Measurements from ENCODE around the gene KRTAP4-9.
"Not testable (repeated sequence)": the region's sequence is repeated elsewhere in the genome, so short reads cannot be mapped to it uniquely, and the experiment has no call there.

KRTAP4-9 gene

DNA sequence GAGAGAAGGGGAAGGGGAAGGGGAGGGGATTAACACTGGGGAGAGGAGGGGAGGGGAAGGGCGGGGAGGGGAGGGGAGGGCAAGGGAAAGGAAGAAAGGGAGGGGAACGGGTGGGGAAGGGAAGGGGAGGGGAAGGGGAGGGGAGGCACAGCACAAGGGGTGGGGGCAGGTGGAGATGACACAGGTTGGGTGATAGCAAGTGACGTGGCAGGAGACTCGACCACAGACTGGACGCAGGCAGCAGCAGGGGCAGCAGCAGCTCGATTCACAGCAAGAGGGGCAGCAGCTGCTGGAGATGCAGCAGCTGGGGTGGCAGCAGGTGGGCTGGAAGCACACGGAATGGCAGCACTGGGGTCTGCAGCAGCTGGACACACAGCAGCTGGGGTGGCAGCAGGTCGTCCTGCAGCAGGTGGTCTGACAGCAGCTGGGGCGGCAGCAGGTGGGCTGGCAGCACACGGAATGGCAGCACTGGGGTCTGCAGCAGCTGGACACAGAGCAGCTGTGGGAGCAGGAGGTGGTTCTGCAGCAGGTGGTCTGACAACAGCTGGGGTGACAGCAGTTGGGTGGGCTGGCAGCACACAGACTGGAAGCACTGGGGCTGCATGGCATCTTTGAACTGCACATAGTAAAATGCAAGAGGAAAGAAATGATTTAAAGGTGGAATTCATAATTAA is 3.5 kb upstream of the KRTAP4-9 start, which contains the start of gene KRTAP4-16:
KRTAP4-16 (minus strand) TSS at position 624 of the 674 bp plus-strand sequence; CDS start at position 624, 0 bp downstream.
- TF ChIP-seq, protein P1, sequence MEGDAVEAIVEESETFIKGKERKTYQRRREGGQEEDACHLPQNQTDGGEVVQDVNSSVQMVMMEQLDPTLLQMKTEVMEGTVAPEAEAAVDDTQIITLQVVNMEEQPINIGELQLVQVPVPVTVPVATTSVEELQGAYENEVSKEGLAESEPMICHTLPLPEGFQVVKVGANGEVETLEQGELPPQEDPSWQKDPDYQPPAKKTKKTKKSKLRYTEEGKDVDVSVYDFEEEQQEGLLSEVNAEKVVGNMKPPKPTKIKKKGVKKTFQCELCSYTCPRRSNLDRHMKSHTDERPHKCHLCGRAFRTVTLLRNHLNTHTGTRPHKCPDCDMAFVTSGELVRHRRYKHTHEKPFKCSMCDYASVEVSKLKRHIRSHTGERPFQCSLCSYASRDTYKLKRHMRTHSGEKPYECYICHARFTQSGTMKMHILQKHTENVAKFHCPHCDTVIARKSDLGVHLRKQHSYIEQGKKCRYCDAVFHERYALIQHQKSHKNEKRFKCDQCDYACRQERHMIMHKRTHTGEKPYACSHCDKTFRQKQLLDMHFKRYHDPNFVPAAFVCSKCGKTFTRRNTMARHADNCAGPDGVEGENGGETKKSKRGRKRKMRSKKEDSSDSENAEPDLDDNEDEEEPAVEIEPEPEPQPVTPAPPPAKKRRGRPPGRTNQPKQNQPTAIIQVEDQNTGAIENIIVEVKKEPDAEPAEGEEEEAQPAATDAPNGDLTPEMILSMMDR (IDR thresholded peaks at IDR 0.05; ENCODE audit: control insufficient read depth, extremely low read depth, insufficient read depth): no peak
- DNase-seq (ENCODE audit: low read depth): no peak
- no peak within 1 kb of the TSS for H3K4me3 ChIP-seq (ENCODE audit: low read depth, low read length)

DNA sequence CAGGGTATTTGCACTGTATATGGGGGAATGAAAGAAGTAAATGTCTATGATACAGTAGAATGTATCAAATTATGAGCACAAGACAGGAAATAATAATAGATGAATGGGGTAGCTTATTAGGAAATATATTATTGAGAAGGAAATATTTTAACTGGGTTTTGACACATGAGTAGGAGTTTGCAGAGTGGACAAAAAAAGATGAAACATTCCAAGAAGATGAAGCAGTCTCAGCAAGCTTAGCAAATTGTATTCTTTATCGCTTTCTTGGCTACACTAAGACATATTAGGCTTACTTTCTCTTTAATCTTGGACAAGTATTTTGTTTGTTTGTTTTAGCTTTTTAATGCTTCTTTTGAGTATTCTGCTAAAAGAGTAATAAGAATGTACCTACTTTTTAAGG is 1.3 kb upstream of the KRTAP4-9 start:
- H3K4me3 ChIP-seq (ENCODE audit: low read depth, low read length): no peak overlapping the region
- DNase-seq (ENCODE audit: low read depth): no peak
- TF ChIP-seq, protein P1 (IDR thresholded peaks at IDR 0.05; ENCODE audit: control insufficient read depth, extremely low read depth, insufficient read depth): no peak

DNA sequence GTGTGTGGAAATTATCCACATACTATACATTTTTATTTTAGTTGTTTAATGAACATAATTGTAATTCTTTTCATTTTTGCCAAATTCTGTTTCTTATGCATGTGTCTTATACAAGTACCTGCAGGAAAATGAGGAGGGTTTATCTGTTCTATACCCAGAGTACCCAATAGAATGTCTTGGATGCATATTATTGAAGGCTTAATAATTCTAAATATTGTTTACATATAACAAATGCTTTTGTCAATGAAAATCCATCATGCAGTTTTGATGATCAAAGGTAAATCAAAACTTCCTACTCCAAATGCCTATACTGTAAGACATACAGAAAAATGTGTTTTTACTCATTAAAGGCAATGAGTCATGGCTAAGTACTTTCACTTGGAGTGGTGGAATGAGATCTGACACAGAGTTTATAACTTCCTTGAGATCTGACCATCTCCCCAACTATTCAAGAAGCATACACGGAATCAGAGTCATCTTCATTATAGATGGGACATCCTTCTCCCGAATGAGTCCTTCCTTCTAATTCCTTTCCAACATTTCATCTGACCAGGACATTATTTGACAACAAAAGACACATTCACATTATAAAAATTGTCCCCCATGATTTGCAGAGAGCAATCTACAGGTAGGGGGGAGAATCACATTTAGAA is 677 bp upstream of the KRTAP4-9 start:
- not testable (repeated sequence) for DNase-seq (ENCODE audit: low read depth); H3K4me3 ChIP-seq (ENCODE audit: low read depth, low read length)

DNA sequence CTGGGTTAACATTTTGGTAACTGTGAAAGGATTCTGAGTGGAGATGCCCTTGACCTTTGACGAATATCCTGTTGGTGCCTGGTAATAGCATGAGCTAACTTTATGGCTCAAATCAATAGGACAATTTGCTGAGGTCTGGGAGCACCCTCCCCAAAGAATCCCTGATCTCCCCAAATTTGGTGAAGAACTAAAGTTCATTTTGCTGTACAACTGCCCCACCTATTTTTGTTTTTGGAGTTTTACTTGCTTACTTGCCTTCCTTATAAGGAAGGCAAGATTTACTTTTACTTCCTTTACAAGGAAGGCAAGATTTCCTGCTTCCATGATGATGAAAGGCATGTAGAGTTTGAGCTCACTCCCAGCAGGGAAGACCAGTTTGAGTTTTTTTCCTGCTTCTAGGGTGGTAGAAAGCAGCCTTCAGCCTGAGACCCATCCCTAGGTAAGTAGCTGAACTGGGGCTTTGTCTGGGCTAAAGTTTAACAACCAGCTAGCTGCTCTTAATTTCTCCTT is 2.8 kb downstream of the KRTAP4-9 start:
- H3K4me3 ChIP-seq (ENCODE audit: low read depth, low read length): no peak overlapping the region
- TF ChIP-seq, protein P1 (IDR thresholded peaks at IDR 0.05; ENCODE audit: control insufficient read depth, extremely low read depth, insufficient read depth): no peak
- no peak for DNase-seq (ENCODE audit: low read depth)

DNA sequence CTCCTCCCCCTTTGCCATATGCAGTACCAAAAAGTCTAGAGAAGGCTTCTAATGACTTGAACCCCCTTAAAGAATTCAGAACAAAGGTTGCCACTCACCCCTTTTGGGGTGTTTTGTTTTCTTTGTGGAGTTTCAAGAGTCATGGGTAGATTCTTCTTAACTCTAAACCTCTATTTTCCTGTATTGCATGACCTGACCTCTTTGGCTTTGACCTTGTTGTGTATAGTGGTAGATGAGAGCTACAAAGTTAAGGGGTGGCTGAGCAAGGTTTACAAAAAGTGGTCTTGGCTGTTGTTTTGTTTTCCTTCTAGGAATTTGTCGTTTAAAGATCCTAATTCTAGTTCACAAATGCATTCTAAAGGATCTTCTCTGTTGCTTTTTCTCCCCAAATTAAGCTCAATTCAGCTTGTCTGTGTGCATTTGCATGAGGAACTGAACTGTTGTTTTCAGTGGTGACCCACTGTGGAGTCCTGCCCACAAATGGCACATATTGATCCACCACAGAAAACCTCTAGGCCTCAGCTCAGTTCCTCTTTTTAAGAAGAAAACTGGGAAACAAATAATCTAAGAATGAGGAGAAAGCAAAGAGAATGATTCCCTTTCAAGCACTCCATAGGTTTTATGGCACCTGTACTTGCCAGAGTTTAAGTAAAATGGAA is 3.7 kb downstream of the KRTAP4-9 start:
- not testable (repeated sequence) for H3K4me3 ChIP-seq (ENCODE audit: low read depth, low read length); DNase-seq (ENCODE audit: low read depth)

DNA sequence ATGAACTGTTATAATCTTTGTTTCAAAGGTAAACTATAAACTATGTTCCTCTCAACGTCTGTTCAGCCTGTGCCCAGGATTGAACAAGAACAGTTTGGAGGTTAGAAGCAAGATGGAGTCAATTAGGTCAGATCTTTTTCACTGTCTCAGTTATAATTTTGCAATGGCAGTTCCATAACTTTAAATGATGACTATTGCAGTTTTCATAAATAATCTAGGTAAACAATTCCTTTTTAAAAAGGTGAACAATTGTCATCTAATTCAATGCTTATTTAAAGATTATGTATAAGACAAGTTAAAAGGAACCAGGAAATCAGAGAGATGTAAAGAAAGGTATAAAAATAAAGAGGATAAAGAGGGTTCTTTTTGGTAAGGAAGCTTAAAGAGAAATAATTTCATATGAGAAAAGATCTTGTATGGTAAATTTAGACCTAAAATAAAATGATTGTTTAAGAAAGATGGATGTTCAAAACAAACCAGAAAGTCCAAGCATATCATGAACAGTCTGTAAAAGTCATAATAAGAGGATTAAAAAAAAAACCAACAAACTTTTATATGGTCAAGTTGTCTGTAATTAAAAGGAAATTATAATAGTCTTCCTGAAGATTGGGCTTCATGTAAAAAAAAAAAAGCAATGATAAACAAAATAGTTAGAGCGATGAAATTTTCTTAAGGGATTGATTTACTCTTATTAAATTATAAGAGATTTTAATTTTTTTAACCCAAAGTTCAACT is 6.1 kb downstream of the KRTAP4-9 start:
- DNase-seq (ENCODE audit: low read depth): no peak
- no peak overlapping the region for H3K4me3 ChIP-seq (ENCODE audit: low read depth, low read length)
- TF ChIP-seq, protein P1 (IDR thresholded peaks at IDR 0.05; ENCODE audit: control insufficient read depth, extremely low read depth, insufficient read depth): no peak

DNA sequence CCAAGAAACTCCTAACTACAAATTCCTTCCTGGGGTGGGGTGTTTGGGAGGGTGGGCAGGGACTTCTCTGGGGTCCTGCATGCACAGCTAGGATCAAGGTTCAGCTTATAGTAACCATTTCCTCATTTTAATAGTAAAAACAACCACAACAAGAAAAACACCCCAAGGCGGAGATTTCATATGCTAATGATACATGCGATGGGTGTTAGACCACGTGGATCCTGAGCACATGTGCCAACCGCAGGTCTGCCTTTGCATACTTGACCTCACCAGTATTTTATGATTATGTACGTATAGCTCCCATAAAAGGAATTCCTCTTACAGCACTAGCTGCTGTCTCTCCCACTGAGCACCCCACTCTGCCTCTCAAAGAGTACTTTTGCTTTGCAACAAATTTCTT is 11.1 kb downstream of the KRTAP4-9 start:
- H3K4me3 ChIP-seq (ENCODE audit: low read depth, low read length): no peak overlapping the region
- no peak for DNase-seq (ENCODE audit: low read depth)
- TF ChIP-seq, protein P1 (IDR thresholded peaks at IDR 0.05; ENCODE audit: control insufficient read depth, extremely low read depth, insufficient read depth): no peak

DNA sequence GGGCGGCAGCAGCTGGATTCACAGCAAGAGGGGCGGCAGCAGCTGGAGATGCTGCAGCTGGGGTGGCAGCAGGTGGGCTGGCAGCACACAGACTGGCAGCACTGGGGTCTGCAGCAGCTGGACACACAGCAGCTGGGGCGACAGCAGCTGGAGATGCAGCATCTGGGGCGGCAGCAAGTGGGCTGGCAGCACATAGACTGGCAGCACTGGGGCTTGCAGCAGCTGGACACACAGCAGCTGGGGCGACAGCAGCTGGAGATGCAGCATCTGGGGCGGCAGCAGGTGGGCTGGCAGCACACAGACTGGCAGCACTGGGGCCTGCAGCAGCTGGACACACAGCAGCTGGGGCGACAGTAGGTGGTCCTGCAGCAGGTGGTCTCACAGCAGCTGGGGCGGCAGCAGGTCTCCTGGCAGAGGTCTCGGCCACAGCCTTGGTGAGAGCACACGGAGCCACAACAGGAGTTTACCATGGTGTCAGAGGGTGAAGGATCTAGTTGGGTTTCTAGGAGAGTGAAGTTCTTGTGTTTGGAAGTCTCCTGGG is 12.7 kb downstream of the KRTAP4-9 start, which contains the start of gene KRTAP4-11:
KRTAP4-11 (minus strand) TSS at position 528 of the 541 bp plus-strand sequence; CDS start at position 470, 58 bp downstream.
- DNase-seq (ENCODE audit: low read depth); H3K4me3 ChIP-seq (ENCODE audit: low read depth, low read length): not testable (repeated sequence)

Data from LNCaP clone FGC (cell line).